T-helper 2 cell (primary cell): ENCODE data around the gene CORO2A.

Experiments
- DNase-seq, 5 experiments: peaks; one replicate each; pipeline versions ENCODE4 v3.0.0 to v3.0.0-alpha.2; 2012 to 2022
- total RNA-seq, 2 donors: gene quantifications; one replicate each; lab custom pipeline; 2026; lab: John Stamatoyannopoulos, UW

CORO2A gene, protein sequence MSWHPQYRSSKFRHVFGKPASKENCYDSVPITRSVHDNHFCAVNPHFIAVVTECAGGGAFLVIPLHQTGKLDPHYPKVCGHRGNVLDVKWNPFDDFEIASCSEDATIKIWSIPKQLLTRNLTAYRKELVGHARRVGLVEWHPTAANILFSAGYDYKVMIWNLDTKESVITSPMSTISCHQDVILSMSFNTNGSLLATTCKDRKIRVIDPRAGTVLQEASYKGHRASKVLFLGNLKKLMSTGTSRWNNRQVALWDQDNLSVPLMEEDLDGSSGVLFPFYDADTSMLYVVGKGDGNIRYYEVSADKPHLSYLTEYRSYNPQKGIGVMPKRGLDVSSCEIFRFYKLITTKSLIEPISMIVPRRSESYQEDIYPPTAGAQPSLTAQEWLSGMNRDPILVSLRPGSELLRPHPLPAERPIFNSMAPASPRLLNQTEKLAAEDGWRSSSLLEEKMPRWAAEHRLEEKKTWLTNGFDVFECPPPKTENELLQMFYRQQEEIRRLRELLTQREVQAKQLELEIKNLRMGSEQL
- total RNA-seq = 35.5 to 54.1 reads per million in 2 donors

DNA sequence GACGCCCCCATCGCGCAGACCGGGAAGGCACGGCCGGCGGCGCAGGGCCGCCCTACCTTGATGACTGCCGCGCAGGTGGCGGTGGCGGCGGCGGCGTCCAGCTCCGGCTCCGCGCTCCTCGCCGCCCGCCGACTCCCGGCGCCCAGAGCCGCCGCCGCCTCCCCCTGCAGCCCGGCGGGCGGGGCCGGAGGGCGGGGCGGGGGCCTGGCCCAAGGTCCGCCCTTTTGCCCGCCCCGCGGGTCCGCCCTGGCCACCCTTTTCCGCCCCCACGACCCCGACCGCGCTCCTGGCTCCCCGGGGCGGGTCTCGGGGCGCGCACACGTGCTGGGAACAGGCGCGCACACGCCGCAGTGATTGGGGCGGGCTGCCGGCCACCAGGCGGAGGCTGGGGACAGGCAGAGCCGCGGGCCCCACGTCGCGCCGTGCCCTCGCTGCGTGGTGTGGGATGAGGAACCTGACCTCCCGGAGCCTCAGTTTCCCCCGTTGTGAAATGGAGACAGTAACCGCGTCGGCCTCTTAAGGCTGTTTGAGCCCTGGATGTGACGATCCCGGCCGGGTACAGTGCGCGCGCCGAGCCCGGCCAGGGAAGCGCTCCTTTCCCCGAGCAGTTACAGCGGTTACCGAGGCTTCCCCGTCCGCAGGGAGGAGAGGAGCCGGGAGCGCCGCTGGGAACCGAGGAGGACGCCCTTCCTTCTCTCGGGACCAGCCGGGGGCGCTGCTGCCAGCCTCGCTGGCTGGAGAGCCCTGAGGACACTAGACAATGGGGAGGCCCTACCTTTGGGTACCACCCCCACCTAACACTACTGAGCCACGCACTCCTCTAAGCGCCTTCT lies at the start of gene CORO2A:
Gene CORO2A (minus strand): TSS at position 135 of the 833 bp plus-strand sequence. CDS start 34,977 bp downstream, outside the sequence.
- peak; percentile 58 to 85 (median 65) for DNase-seq

DNA sequence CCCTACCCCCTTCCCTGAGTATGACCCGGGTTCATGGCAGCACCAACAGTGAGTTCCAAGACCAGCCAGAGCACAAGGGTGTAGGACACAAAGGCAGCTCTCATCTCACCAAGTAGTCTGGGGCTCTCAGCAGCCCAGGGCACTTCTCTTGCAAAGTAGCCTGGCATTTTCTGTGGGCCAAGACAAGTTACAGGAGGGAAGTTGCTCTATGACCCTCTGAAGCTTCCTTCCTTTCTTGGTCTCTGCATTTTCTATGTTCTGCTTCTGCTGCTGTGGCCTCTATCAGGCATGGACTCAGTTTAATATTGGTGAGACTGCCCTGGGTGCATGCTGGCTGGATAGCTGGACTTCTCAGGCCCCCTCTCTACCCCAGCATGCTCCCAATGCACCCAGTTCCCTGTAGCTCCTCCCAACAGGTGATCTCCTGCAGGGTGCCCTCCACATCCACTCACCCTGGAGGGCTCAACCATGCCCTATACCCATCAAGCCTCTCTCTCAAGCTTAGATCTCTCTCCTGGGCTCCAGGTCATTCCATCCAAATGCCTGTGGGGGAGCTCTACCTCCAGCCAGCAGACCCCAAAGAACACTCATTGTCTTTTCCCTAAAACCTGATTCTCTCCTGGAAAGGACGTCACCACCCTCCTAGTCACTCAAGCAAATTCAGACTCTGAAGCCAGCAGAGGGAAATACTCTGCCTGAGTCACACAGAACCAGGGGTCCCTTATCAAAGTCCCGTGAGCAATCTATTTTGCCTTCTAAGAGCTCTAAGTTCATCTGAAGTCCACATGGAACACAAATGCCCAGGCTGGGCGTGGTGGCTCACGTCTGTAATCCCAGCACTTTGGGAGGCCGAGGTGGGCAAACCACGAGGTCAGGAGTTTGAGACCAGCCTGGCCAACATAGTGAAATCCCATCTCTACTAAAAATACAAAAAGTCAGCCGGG lies 49.2 kb upstream of the CORO2A start:
- DNase-seq = no peak

DNA sequence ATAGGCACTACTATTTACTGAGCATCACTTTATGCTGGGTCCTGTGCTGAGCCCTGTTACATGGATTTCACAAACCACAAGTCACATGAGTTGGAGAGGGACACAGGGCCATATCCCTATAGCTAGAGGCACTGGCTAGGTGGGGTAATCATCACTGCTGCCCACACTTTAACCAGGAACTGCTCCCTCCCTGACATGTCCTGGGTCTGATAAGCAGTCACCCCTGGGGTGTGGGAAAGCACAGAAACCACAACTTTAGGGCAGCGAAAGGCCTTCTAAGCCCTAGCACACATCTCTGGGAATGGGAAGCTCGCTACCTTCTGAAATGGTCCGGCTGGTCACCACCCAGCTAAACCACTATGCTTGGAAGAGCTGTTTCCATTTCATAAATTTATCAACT lies 48.0 kb upstream of the CORO2A start:
- DNase-seq = no peak

DNA sequence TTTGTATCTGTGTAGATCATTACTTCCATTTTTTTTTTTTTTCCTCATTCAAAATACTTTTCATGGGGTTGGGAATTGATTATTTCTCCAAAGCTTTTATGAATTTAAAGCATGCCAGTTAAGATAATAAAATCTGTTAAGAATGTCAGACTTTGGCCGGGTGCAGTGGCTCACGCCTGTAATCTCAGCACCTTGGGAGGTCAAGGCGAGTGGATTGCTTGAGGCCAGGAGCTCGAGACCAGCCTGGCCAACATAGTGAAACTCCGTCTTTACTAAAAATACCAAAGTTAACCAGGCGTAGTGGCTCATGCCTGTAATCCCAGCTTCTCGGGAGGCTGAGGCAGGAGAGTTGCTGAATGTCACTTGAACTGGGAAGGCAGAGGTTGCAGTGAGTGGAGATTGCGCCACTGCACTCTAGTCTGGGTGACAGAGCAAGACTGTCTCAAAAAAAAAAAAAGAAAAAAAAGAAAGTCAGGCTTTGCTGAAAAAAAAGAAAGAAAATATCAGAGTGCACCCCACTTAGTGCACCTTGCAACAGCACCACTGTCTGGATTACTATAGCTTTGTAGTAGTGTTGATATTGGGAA lies 44.6 kb upstream of the CORO2A start:
- DNase-seq = no peak

DNA sequence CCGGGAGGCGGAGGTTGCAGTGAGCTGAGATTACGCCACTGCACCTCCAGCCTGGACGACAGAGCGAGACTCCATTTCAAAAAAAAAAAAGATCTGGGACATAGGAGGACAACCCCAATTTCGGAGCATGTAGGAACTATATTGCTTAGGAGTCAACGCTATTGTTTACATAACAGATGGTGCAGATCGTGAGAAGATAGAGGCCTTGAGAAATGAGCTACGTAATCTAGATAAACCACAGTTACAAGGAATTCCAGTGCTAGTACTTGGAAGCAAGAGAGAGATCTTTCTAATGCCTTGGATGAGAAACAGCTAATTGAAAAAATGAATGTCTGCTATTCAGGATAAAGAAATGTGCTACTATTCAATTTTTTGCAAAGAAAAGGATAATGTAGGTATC lies 42.7 kb upstream of the CORO2A start:
- DNase-seq = no peak

DNA sequence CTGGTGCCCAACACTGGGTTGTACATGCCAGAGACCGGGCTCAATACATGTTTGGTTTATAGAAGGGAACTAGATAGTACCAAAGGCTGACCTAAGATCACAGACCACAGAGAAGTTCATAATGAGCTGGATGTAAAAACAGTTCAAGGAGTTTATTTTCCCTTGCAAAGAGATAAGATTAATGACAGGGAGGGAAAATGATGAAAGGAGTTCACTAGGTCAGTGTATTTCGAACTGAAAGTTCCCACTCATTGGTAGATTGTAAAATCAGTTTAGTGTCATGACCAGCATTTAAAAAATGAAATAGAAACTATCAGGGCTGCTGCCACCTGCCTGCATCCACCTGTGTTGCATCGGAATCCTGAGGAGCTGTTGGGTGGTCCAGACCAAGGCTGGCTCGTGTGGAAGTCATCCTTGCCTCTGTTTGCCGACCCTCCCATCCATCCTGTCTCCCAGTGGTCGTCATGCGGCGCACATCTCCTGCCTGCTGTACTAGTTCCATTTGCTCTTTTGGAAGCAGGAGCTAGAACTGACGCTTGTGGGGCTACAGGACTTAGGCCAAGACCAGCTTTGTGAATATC lies 41.9 kb upstream of the CORO2A start:
- no peak for DNase-seq

DNA sequence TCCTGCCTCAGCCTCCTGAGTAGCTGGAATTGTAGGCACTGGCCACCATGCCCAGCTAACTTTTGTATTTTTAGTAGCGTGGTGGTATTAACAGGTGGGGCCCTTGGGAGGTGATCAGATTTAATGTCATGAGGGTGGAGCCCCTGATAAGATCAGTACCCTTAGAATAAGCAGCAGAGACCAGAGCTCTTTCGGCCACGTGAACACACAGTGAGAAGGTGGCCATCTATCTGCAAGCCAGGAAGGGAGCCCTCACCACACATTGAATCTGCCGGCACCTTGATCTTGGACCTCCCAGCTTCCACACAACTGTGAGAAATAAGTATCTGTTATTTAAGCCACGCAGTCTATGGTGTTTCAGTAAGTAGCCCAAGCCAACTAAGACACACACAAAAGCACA lies 40.5 kb upstream of the CORO2A start:
- no peak for DNase-seq

DNA sequence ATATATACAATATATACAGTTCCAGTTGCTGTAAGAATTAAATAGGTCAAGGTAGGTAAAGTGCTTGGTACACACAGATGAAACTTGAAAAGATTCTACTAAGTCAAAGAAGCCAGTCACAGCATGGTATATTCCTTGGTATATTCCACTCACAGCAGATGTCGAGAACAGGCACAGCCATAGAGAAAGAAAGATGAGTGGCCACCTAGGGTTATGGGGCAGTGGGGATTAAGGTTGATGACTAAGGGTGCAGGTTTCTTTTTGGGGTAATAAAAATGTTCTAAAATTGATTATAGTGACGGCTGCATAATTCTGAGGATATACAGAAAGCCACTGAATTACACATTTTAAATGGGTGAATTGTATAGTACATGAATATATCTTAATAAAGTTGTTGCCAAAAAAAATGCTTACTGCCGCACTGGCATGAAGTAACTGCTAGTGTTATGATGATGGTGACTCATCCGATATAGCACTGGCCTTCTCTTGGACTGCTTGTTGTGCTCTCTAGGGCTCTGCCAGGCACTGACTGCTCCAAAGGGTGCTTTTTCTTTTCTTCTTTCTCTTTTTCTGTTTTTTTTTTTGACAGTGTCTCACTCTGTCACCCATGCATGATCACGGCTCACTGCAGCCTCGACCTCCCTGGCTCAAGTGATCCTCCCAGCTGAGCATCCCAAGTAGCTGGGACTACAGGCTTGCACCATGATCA lies 39.5 kb upstream of the CORO2A start:
- DNase-seq = no peak

DNA sequence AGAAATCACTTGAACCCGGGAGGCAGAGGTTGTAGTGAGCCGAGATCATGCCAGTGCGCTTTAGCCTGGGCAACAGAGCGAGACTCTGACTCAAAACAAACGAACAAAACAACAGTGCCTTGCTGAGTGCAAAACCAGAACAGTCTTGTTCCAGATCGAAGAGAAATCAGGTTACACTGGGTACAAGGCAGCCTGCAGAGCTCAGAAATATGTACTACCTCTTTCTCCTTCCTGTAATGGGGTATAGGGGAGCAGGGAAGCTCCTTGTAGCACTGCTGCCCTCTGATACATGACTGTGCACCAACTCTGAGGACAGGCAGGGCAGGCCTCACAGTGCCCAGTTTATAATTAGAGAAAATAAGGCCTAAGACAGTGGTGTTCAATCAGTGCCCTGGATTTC lies 38.4 kb upstream of the CORO2A start:
- no peak for DNase-seq

DNA sequence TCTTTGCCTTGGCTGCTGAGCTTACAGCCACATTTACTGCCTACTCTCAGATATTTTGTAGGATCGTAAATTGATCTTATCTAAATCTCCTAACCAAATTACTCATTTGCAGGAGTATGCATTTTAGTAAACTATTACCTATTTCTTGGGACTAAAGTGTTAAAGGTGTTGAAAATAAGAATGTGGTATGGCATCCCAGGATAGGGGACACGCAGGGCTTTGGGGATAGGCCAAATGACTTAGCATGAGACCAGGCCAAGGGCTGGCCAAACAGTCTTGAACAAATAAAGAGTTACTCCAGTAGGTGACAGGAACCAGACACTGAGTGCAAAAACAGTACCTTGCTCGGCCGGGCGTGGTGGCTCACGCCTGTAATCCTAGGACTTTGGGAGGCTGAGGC lies 37.9 kb upstream of the CORO2A start:
- no peak for DNase-seq

DNA sequence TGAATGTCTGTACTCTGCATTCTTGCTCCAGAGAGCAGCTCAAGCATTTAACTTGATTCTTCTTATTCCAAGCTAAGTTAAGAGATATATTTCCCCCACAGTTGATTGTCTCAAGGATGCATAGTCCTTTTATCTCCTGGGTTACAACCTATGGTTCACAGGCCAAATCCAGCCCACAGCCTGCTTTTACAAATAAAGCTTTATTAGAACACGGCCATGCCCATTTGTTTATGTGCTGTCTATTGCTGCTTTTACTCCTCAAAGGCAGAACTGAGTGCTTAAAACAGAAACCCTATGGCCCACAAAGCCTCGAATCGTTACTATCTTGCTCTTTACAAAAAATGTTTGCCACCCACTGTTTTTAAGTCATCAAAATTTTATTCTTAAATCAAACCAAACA lies 37.2 kb upstream of the CORO2A start:
- DNase-seq = no peak

DNA sequence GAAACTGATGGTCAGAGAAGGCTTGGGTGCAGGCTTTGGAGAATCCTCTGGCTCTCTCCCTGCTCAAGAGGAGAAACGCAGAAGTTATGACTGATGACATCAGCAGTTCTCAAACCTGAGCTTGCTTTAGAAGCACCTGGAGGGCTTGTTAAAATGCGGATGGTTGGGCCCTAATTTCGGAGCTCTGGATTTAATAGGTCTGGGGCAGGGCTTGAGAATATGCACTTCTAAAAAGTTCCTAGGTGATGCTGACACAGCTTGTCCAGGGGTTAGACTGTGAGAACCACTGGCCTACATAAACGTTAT lies 36.6 kb upstream of the CORO2A start:
- DNase-seq = no peak

DNA sequence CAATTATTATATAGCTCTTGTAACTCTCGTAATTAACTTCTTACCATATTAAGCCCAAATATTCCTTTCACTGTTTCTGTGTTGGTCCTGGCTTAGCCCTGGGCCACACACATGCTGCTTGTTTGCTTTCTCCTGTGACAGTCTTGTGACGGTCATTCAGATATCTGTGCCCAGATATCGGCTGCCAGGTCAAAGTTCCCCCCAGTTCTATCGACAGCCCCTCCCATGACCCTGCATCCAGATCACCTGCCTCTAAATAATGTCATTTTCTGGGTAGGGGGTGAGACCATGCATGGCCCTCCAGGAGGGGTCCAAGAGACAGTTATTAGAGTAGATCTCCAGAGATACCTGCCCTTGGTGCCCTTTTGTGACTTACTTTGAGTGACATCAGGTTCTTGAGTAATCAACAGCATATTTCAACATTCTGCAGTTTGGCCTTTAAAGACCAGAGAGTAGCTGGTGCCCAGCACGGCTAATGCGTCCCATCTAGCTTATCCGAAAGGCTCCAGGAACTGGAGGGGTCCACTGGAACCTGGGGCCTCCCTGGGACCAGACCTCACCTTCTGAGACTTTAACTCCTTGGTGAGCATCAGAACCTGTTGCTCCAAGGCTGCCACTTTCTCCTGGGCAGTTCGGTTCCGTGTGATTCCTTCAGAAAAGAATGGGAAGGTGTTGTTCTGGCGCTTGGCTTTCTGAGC lies 36.1 kb upstream of the CORO2A start:
- DNase-seq = no peak

DNA sequence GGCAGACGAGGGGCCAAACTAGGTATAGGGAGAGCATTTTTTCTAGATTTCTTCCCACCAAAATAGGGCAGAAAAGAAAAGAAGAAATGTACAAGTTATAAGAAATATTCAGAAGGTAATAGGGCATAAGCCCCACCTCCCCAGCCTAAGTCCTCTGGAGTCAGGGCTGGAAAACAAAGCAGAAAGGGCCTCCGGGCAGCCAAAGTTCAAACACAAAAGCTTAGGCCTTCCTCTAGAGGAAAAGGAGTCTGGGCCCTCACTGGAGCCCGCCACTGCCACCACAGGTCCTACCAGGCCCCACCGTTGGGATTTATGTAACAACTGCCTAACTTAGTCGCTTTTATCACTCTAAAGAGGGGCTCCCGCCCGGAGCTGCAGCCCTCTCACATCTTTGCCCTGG lies 35.4 kb upstream of the CORO2A start:
- no peak for DNase-seq

DNA sequence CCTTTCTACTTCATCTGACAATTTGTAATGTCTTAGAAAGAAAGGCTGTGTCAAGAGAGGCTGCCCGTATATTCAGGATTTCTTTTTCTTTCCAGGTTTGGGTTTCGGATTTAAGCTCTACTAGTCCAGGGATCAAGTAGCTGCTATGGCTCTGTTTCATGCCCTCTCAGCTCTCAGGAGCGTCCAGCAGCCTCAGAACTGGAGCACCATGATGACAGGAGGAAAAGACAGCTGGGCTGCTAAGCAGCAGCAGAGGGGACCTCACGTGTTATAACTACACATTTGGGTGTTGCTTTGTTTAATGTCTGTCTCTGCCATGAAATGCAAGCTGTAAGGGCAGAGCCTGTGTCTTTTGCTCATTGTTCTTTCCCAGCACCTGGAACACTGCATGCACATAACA lies 34.5 kb upstream of the CORO2A start:
- no peak for DNase-seq

DNA sequence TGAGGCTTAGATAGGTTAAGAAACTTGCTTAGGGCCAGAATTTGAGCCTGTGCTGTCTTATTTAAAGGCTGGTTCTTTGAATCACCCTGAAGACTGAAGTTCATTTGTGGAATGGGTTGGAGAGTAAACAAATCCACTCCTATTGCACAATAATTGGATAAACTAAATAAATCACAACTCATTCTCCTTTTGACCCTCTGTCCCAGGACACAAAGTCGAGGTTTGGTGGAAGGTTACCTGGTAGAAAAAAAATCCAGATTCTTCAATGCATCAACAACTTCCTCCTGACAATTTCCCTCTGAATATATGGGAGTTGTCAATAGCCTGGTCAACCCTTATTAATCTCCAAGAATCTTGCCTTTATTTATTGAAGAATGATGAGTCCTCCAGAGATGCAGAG lies 34.1 kb upstream of the CORO2A start:
- DNase-seq = no peak

DNA sequence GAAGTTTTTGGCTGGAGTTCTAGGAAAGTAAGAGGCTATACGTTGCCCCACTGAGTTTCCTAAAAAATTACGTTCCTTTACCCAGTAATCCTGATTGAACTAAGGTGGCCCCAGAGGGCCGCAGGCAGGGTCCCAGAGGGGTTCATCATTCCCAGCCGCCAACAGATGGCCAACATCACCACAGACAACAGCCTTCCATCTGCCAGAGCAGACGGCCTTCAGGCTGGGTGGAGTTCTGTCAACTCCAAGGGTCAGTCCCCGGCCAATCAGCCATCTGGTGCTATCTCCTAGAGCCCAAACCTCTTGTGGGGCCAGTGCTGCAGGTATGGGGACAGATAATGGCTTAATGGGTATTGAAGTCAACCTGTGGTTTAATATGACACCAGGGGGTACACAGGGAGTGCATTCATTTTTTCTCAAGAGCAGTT lies 32.6 kb upstream of the CORO2A start:
- DNase-seq = no peak

DNA sequence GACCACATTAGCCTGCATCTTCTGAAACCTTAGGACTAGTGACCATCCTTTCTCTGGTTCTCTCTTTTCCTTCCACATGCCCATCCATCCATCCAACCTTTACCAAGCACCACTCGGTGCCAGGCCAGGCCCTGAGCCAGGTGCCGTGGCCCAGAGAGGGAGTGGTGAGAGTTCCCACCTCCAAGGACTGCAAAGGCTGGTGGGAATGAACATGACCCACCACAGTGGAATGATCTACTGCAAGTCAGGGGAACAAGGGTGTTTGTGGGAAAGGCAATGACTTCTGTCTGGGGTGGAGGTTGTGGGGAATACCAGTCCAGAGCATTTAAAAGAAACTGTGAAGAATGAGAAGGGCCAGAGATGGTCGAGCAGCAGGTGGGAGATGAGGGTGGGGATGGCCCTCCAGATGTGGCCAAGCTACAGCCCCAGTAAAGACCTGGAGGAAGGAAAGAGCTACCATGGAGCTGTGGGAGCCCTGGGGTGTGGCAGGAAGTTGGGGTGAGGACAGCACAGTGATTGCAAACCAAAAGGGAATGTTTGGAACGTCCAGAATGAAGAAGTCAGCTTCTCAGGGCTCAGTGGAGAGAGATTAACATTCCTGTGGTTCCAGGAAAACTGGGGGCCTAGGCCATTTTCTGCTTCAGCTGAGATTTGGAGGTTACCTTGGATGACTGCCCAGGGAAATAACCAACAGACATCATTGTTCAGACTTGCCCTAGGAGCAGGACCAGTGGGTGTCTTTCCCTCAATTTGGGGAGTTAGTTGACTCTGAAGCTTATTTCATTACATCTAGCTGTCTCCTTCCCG lies 30.7 kb upstream of the CORO2A start:
- DNase-seq = no peak

DNA sequence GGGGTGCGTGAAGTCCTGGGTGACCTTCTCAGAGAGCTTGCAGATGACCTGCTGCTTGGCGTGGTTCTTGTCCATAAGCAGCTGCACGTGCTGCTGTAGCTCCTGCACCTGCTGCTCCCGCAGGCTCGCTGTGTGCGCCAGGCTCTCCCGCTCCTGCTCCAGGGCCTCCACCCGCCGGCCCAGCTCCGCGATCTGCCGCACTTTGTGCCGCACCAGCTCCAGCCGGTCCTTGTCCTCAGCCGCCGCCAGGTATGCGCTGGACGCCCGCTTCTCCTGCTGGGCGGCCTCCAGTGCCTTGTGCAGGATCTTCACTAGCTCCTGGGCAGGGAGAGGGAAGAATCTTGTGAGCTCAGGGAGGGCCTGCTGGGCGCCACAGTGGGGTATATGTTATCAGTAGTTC lies 28.5 kb upstream of the CORO2A start:
- no peak for DNase-seq
